Activated CD4-positive, alpha-beta T cell treated with anti-CD3 and anti-CD28 coated beads, Interleukin-2, amount 50 U/mL, for 1 hour (primary cell): ENCODE data around the gene SHC2.
"Not testable (repeated sequence)": the region's sequence is repeated elsewhere in the genome, so short reads cannot be mapped to it uniquely, and the experiment has no call there.

ENCODE experiments used
- DNase-seq: peaks from one replicate; pipeline ENCODE4 v3.0.0-alpha.2; 2020

The SHC2 gene

DNA sequence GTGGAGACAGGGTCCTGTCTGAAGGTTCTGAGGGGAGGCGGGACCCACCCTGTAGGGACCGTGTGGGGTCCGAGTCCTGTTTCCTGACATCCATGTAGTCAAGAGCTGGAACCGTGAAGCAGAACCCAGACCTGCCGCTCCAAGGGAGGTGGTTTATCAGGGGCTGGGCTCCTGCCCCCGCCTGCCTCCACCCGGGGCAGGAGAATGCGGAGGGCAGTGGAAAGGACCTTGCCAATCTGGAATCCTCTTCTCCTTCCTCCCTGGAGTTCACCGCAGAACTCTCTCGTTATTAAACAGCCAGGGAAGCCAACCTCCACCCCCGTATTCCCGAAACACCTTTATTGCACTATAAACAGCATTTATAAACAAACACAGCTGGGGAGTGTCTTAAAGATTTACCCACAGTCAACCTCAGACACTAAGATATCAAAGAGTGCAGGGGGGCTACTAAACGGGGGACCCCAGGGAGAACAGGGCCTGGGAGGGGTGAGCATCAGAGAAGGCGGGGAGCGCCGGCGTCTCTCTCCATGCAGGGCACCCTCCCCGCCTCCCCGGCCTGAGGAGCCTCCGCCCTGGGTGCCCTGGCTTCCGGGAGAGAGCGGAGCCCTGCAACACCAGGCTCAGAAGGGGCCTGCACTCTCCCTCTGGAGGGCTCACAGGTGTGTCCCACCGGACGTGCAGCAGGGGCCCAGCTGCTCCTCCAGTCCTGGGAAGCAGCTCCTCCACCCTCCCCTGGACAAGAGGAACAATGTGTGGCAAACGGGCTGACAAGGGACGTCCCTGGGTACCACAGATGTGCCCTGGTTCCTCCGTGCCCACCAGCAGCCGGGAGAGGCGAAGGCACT, 55.5 kb downstream of the SHC2 start:
- no peak for DNase-seq

- DNase-seq = no peak
These were observed 57.4 kb downstream of the SHC2 start for GRCh38 chr19:403221-404027.

DNA sequence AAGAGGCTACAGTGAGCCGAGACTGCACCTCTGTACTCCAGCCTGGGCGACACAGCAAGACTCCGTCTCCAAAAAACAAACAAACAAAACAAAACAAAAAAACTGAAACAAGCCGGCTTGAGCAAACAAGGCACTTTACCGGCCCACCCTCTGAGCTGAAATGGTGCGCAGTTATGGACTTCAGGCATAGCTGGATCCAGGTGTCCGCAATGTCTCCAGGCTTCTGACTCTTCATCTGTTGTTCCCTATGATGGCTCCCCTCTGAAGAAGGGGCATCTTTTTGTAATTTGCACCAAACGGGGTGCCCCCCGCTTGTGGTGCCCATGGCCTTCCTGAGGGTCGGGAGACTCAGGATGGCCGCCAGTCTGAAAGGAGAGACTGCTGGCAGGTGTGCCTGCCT, 58.0 kb downstream of the SHC2 start:
- no peak for DNase-seq

DNA sequence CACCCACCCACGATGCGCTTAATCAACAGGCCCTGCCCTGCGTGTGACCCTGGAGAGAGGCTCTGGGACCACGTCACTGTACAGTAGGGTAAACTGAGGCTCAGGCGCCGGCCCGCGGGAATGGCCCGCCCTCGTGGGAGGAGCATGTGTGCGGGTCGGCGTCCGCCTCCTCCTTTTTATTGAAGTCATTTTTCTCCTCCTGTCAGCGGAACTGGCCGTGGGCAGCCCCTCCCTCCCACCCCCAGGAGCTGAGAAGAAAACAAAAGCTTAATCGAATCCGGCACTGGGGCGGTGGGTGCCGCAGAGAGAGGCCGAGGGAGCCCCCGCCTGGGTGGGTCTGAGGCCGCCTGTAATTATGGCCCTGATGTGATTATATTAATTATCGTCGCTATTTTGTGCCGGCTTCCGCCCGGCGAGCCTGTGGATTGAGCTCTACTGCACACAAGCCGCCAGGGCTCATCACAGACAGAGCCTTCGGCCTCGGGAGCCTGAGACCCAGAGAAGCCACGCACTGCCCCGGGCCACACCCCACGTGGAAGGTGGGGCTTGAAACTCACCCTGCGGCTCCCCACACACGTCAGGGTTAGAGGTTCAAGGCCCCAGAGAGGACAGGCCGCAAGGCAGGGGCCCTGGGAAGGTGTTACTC, 58.8 kb downstream of the SHC2 start:
- DNase-seq = no peak

- DNase-seq = no peak
These were observed 59.6 kb downstream of the SHC2 start for GRCh38 chr19:400976-401865.

- DNase-seq = no peak
These were observed 61.5 kb downstream of the SHC2 start for GRCh38 chr19:399370-399769.

DNA sequence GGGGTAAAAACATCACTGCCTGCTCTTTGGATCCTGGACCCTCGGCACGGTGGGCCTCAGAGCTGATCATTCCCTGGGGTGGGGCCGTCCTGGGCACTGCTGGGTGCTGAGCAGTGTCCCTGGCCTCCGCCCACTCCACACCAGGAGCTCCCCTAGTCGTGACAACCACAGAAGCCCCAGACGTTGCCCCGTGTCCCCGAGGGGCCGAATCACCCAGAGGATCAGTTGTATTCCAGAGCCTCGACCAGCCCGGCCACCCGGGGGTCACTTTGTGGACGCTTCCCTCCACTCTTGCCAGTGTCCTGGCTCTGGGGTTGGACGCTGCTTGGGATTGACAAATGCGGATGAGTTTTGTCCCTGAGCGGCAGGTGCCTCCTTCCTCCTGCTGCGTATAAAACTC, 62.1 kb downstream of the SHC2 start:
- no peak for DNase-seq

GRCh38 chr19:397941-398706, 62.7 kb downstream of the SHC2 start:
- DNase-seq = no peak

- DNase-seq = no peak
These were observed 63.5 kb downstream of the SHC2 start for GRCh38 chr19:397321-397720.

GRCh38 chr19:395467-395866, 65.4 kb downstream of the SHC2 start:
- DNase-seq = no peak

GRCh38 chr19:394857-395256, 66.0 kb downstream of the SHC2 start:
- DNase-seq = not testable (repeated sequence)

DNA sequence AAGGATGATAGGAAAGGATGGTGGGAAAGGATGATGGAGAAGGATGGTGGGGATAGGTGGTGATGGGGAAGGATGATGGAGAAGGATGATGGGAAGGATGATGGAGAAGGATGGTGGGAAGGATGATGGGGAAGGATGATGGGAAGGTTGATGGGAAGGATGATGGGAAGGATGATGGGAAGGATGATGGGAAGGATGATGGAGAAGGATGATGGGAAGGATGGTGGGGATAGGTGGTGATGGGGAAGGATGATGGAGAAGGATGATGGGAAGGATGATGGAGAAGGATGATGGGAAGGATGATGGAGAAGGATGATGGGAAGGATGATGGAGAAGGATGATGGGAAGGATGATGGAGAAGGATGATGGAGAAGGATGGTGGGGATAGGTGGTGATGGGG, 67.3 kb downstream of the SHC2 start:
- DNase-seq = not testable (repeated sequence)

- no peak for DNase-seq
These were observed 68.4 kb downstream of the SHC2 start for GRCh38 chr19:392375-392970.

DNA sequence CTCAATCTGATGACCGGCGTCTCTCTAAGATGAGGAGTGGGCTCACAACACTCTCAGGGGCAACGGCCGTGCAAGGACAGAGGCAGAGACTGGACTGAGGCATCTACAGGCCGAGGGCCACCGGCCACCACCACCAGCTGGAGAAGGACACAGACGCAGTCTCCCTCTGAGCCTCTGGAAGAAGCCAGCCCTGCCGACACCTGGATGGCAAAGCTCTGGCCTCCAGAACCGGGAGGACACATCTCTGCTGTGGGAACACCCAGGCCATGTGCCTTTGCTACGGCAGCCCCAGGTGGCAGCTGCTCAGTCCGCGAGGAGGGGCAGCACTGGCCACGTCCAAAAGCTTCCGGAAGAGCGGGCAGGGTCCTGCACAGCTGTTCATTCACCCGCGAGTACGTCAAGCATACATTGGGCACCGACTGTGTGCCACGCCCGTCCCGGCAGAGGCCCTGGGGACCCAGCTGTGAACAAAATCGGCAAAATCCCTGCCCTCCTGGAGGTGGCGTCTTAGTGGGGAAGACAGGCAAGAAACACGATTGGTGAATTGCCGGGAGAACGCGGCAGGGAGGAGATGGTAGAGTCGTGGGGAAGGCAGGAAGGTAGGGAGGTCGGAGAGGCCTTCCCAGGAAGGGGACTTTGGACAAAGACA, 69.0 kb downstream of the SHC2 start:
- DNase-seq = no peak

GRCh38 chr19:391207-391557, 69.7 kb downstream of the SHC2 start:
- DNase-seq = no peak

DNA sequence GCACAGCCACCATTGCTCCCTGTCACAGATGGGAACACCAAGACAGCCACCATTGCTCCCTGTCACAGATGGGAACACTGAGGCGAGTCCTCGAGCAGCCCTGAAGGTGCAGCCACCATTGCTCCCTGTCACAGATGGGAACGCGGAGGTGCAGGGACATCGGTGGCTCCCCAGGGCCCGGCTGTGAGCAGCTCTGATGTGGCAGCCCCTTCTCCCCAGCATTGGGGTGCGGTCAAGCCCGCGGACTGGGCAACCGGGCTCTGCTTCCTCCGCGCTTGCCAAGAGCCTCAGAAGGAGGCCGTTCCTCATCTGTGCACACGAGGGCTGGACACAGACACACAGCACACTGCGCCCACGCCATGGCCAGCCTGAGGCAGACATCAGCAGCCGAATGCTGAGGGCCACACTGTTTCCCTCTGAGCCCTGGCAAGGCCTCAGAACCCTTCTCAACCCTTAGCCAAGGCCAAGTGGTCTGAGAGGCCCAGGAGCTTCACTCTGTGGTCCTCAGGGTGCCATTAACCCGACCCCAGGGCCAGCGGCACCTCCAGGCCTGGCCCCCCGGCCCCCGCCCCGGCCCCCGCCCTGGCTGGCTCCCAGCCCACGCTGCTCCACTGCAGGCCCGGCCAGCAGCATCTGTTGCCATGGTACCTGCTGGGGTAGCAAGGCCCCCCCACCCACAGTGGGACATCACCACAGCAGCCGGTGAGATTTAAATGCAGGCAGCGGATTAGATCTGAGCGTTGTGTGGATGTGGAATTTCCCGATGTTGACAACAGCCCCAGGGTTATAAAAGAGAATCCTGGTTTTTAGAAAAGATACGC, 70.2 kb downstream of the SHC2 start:
- no peak for DNase-seq

DNA sequence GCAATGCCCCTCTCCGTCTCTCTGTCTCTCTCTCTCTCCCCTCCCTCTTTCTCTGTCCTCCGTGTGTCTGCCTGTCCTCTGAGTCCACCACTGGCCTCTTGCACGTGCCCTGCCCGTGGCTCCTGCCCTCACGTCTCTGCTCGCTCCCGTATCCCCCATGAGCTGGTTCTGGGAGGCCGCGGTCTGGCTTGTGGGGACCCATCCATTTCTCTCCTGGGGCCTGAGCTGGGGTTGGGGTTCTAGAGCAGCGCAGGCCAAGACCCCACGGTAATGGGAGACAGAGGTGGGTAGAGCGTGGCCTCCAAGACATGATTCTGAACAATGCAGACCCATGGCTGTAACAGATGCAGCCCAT, 70.9 kb downstream of the SHC2 start:
- no peak for DNase-seq

DNA sequence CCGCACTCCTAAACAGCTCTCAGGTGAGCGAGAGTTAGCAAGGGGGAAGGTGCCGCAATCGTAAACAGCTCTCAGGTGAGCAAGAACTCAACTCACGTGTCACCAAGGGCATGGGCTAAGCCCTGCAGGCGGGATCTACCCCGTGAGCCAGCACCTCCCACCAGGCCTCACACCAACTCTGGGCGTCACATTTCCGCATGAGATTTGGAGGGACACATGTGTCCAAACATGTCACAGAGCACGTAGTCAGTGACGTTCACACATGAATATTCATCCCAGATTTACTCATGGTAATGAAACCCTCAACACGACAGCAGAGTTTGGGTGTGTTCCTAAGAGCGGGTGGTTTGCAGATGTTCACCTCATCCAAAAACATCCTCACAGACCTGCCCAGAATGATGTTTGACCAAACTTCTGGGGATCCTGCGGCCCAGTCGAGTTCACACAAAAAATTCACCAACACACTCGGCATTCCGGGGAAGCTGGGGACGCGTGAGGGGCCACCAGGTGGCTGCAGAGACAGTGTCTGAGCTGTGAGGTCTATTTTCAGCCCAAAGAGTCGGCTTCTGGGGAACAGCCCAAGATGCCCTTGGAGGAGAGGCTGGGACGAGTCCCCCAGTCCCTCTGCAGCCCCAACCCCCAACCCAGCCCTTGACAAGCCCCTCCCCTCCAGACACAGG, 71.4 kb downstream of the SHC2 start:
- no peak for DNase-seq

- no peak for DNase-seq
These were observed 72.1 kb downstream of the SHC2 start for GRCh38 chr19:388691-389090.

DNA sequence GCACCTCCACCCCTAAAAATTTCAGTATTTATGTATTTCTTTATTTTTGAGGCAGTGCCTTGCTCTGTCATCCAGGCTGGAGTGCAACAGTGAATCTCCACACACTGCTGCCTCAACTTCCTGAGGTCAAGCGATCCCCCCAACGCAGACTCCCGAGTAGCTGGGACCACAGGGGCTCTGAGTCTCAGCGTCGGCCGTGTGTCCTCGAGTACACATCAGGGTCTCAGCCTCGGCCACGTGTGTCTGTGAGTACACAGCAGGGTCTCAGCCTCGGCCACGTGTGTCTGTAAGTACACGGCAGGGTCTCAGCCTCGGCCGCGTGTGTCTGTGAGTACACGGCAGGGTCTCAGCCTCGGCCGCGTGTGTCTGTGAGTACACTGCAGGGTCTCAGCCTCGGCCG, 73.1 kb downstream of the SHC2 start:
- no peak for DNase-seq
